HG02642 (cell line): ENCODE results near the gene UBASH3A.

Experiments used
- ATAC-seq: cut with Tn5 transposase; IDR thresholded peaks from one replicate; pipeline ENCODE4 v1.9.1; 2021; ENCODE audit warnings: mild to moderate bottlenecking; ENCODE audit not compliant: unreplicated experiment, poor library complexity

Gene UBASH3A

DNA sequence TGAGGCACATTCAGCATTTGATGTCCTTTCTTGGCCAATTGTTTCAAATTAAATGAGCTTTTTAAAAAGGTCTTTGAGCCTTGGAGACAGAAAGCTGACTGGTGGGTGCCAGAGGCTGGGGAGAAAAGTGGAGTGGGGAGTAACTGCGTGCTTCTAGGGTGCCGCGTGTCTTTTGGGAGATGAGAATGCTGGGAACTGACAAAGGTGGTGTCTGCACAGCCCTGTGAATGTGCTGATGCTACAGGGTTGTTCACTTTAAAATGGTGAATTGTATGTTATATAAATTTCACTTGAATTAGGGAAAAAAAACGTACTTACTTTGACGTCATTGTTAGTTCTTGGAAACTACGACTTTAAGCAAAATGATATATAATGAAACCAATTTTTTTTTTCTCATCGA, 29.2 kb upstream of the UBASH3A start:
- ATAC-seq = no peak

DNA sequence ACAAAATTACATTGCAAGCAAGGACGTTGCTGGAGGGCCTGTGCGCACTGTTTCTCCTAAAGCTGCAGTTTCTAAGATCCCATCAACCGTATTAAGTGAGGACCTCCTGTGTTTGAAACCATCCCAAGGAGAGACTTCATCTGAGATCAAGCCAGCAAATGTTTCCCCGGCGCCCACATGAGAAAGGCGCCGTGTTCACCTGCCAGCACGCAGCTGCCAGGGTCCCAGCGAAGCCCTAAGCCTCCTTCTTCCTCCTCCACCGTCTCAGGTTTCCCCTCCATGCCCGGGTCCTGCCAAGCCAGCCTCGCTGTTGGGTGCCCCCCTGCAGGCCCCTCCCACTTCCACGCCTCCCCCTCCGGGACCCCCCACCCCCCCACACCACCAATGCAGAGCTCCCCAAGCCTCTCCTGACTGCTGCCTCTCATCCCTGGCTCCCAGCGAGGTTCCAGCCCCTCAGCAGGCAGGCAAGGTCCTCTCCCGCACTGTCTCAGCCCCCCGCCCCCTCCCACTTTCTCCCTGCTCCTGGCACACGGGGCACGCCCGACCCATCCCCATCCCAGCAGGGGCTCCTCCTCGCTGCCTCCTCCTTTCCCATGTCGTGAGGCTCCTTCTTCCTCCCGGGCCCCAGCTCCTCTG, 28.7 kb upstream of the UBASH3A start:
- no peak for ATAC-seq

DNA sequence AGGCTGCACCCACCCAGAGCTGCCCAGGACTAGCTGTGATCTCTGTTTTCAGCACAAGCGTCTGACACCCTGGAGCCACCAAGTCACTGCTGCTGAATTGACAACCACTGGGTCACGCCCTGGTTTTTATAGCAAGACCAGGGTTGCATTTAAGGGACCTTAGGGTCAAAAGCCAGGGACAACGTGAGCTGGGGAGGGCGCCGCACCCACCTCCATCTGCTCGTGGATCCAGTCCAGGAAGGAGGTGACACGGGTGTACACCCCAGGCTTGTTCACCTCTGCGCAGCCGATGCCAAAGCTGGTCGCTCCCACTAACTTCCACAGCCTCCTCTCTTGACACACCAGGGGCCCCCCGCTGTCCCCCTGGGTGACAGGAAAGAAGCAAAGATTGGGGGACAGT, 28.2 kb upstream of the UBASH3A start:
- ATAC-seq = no peak

DNA sequence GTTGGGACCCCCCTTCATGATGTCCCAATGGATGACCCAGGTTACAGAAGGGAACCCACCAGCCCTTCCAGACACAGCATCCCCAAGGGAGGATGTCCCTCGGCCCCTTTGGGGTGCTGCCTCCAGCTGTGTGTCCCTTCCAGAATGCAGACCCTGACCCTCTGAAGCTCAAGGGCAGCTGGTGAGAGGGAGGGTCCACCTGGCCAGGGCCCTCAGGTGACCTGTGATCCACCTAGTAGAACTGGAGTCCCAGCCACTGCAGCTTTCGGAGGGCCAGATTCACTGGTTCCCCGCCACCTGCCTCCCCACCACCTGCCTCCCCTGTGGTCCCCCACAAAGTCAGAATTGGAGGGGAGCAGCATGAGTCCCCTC, 27.8 kb upstream of the UBASH3A start:
- ATAC-seq = no peak

DNA sequence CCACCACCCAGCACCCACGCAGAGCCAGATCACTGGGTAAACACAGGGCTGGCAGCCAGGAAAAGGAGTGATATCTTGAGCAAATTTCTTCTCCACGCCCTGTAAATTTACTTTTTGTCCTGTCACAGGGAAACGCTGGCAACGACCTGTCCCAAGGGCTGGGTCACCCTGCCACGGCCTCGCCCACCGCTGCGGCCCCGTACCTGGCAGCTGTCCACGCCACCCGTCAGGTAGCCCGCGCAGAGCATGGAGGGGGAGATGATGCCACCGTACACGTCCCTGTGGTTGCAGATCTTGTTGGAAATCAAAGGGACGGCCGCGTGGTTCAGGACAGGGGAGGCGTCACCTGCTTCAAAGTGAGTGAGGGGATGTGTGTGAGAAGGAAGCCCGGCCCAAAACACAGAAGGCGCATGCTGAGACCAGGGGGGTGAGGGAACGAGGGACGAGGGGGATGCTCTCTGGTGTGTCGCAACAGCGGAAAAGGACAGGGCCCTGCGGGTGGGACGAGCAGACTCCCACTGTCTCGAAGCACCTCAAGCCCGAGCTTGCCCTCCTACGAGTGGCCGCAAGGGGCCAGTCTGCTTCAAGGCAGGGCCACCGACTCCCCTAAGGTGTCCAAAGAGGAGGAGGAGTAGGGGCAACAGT, 27.2 kb upstream of the UBASH3A start:
- no peak for ATAC-seq

GRCh38 chr21:42377211-42377950, 26.3 kb upstream of the UBASH3A start:
- no peak for ATAC-seq

GRCh38 chr21:42377951-42378340, 25.8 kb upstream of the UBASH3A start:
- ATAC-seq = no peak

DNA sequence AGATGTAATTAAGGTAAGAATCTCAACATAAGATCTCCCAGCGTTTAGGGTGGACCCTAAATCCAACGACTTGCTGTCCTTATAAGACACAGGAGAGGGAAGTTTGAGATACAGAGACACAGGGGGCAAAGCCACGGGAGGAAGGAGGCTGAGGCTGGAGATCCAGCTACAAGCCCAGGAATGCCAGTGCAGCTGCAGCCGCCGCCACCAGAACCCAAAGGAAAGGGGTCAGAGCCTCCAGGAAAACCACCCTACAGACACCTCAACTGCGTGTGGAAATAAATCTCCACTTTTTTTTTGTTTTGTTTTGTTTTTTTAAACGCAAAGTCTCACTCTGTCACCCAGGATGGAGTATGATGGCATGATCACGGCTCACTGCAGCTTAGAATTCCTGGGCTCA, 25.3 kb upstream of the UBASH3A start:
- ATAC-seq = no peak

GRCh38 chr21:42379426-42380215, 24.1 kb upstream of the UBASH3A start:
- ATAC-seq = no peak

DNA sequence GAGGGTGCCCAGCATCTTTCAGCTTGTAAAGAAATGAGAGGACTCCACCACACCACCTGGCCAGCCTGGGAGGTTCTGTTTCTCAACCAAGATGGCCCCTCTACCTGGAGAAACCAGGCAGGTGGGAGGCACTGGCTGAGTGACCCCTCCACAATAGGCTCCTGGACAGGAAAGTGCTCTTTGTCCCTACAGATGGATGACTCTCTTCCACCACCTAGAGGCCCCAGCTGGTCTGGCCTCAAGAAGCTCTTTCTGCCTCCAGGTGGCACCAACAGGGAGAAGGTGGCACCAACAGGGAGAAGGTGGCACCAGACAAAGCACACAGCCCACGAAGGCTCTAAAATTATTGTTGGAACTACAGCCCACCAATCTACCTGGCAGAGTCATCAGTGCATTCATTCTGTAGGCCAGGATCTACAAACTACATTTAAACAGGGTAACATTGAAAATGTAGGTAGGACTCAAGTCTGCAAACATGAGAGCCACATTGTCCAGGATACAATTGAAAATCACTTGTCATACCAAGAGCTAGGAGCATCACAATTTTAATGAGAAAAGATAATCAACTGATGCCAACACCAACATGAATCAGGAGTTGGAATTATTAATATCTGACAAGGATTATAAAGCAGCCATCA, 22.2 kb upstream of the UBASH3A start:
- no peak for ATAC-seq

GRCh38 chr21:42382915-42383314, 20.8 kb upstream of the UBASH3A start:
- ATAC-seq = no peak

DNA sequence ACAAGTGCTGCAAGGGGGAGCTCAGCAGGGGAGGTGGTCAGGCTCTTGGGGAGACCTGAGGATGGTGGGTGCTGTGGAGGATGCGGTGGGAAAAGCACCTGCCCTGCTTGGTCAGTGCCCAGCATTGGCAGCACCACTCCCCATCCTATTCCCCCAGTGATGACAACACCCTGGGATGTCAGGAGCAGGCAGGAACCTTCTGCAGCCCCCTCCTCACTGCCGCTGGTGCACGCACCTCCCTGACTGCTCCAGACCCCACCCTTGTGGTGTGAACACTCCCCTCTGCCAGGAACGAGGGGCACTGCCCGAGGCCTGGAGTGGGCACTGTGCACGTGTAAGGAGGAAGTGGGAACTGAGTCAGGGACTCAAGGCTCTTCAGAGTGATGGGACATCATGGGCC, 20.4 kb upstream of the UBASH3A start:
- ATAC-seq = no peak

- no peak for ATAC-seq
Measured at GRCh38 chr21:42384156-42384945, 19.4 kb upstream of the UBASH3A start.

DNA sequence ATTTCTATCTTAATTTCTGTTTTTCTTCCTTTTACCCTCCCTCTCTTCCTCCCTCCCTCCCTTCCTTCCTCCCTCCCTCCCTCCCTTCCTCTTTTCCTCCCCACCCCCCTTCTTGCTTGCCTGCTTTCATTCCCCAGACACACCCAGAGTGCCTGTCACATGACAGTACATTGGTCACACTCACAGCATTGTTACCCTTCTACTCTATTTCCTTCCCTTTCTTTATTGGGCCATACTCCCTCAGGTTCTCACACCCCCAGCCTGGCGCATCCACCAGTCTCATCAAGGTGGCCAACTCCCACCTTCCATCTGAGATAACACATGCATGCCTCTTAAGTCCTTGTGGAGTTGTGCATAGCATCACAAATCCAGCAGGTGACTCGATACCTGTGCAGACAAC, 18.7 kb upstream of the UBASH3A start:
- ATAC-seq = no peak

GRCh38 chr21:42385619-42386018, 18.1 kb upstream of the UBASH3A start:
- no peak for ATAC-seq

DNA sequence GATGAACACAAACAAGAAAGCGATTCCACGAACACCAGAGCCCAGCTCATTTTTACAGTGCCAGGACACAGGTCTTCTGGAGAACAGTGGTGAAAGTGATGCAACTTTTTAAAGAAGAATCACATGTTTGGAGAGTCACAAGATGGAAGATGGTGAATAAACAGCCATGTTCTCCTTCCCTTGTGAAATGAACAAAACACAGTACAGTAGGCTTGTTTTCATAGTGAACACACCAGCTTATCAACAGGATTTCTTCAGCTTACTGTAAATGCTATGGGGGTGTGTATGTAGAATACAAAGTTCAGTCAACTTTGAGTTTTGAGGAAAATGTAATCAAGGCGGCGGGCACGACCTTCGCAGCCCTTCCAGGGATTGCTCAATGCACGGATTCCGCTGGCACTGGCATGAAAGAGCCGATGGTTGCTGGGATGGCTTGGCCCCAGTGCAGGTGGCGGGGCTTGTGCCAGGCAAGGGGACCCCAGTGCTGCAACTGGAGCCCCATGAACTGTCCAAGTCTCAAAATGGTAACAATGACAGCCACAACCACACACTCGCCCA, 17.6 kb upstream of the UBASH3A start:
- ATAC-seq = no peak

GRCh38 chr21:42387164-42387563, 16.5 kb upstream of the UBASH3A start:
- no peak for ATAC-seq

- no peak for ATAC-seq
Measured at GRCh38 chr21:42387843-42388340, 15.8 kb upstream of the UBASH3A start.

DNA sequence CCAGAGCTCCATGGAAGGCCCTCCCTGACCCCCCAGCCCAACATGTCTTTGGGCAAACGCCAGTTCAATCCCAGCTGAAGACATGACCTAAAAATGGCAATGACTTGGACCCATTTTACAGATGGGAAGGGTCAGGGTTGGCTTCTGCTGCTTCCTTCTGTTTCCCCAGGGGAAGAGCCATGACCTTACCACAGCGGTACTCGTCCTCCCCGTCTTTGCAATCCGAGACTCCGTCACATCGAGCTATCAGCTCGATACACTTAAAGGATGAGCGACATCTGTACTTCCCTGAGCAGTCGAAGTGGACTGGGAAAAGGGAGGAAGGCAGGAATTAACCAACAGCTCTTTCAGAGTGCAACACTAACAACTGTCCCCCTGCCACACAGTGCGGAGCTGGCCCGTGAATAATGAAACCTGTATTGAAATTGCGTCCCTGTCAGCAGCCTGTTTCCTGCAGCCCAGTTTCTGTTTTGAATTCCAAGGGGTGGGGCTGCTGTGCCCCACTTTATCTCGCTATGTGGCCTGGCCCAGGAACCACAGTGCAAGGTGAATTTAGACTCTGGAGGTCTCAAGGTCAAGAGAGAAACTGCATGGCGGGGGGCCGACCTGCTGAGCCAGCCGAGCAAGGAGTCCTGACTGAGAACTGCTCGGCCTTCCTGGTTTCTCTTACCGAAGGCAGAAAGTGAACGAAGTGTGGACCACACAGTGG, 14.8 kb upstream of the UBASH3A start:
- no peak for ATAC-seq
